H9 (cell line): Measurements from ENCODE around the gene DAND5. TPM values are rescaled to one million over a fixed set of nuclear protein-coding genes. Genes with fewer than 3 reads are reported as not detected.

Source experiments
- DNase-seq: peaks from one replicate; pipeline ENCODE4 v3.0.0-alpha.2; 2017
- H2AFZ ChIP-seq: one replicate; pipeline ENCODE4 v1.6.1; 2013; ENCODE audit warnings: mild to moderate bottlenecking, low read length, control low read depth, moderate library complexity
- H2AK5ac ChIP-seq: 2 replicates; pipeline ENCODE4 v1.6.1; 2013; ENCODE audit warnings: low read length, control low read depth, mixed read lengths; ENCODE audit not compliant: insufficient read length
- H2BK120ac ChIP-seq: one replicate; pipeline ENCODE4 v1.6.1; 2013; ENCODE audit warnings: low read depth, mild to moderate bottlenecking, low read length, control low read depth, inconsistent platforms; ENCODE audit not compliant: poor library complexity, severe bottlenecking
- H2BK12ac ChIP-seq: 2 replicates; pipeline ENCODE4 v1.6.1; 2013; ENCODE audit warnings: low read length, control low read depth, mixed read lengths, low read depth; ENCODE audit not compliant: insufficient read length
- H2BK15ac ChIP-seq: 2 replicates; pipeline ENCODE4 v1.6.1; 2013; ENCODE audit warnings: low read depth, low read length, control low read depth
- H2BK20ac ChIP-seq: one replicate; pipeline ENCODE4 v1.6.1; 2013; ENCODE audit warnings: low read depth, mild to moderate bottlenecking, low read length, control low read depth, inconsistent platforms; ENCODE audit not compliant: poor library complexity, severe bottlenecking
- H2BK5ac ChIP-seq: 2 replicates; pipeline ENCODE4 v1.6.1; 2013; ENCODE audit warnings: low read length, control low read depth, mixed read lengths; ENCODE audit not compliant: insufficient read length
- H3K14ac ChIP-seq: 2 replicates; pipeline ENCODE4 v1.6.1; 2013; ENCODE audit warnings: low read length, control low read depth; ENCODE audit not compliant: insufficient read depth
- H3K18ac ChIP-seq: 2 replicates; pipeline ENCODE4 v1.6.1; 2013; ENCODE audit warnings: low read depth, mild to moderate bottlenecking, mixed read lengths, low read length, control low read depth; ENCODE audit not compliant: insufficient read length
- H3K23ac ChIP-seq: 2 replicates; pipeline ENCODE4 v1.6.1; 2013; ENCODE audit warnings: low read length, control low read depth, mixed read lengths, low read depth; ENCODE audit not compliant: insufficient read length
- H3K23me2 ChIP-seq: 2 replicates; pipeline ENCODE4 v1.6.1; 2013; ENCODE audit warnings: low read depth, mild to moderate bottlenecking, mixed read lengths, low read length, control low read depth; ENCODE audit not compliant: insufficient read length, poor library complexity, severe bottlenecking
- H3K27ac ChIP-seq: 2 replicates; pipeline ENCODE4 v1.5.1; 2013; ENCODE audit warnings: low read length, control low read depth, mixed read lengths, low read depth; ENCODE audit not compliant: insufficient read length
- H3K27me3 ChIP-seq: 2 replicates; pipeline ENCODE4 v1.6.1; 2013; ENCODE audit warnings: low read length, control low read depth, inconsistent platforms; ENCODE audit not compliant: insufficient read depth
- H3K4ac ChIP-seq: 2 replicates; pipeline ENCODE4 v1.6.1; 2013; ENCODE audit warnings: low read depth, mild to moderate bottlenecking, control low read depth, inconsistent platforms, low read length, moderate library complexity
- H3K4me1 ChIP-seq: 2 replicates; pipeline ENCODE4 v1.6.1; 2013; ENCODE audit warnings: low read length, control low read depth, inconsistent platforms; ENCODE audit not compliant: insufficient read depth
- H3K4me2 ChIP-seq: 2 replicates; pipeline ENCODE4 v1.6.1; 2013; ENCODE audit warnings: low read length, control low read depth, mixed read lengths; ENCODE audit not compliant: insufficient read length, insufficient read depth
- H3K56ac ChIP-seq: 2 replicates; pipeline ENCODE4 v1.6.1; 2013; ENCODE audit warnings: low read depth, mild to moderate bottlenecking, mixed read lengths, low read length, control low read depth; ENCODE audit not compliant: insufficient read length
- H3K79me1 ChIP-seq: 2 replicates; pipeline ENCODE4 v1.6.1; 2013; ENCODE audit warnings: low read depth, mild to moderate bottlenecking, moderate library complexity, low read length, control low read depth, inconsistent platforms; ENCODE audit not compliant: insufficient read depth, poor library complexity, severe bottlenecking
- H3K79me2 ChIP-seq: 2 replicates; pipeline ENCODE4 v1.6.1; 2013; ENCODE audit warnings: low read length, control low read depth, inconsistent platforms; ENCODE audit not compliant: insufficient read depth
- H3K9ac ChIP-seq: 2 replicates; pipeline ENCODE4 v1.6.1; 2013; ENCODE audit warnings: low read length, control low read depth, mixed read lengths; ENCODE audit not compliant: insufficient read length; ENCODE audit errors: extremely low read depth
- H3K9me3 ChIP-seq: one replicate; pipeline ENCODE4 v1.6.1; 2013; ENCODE audit warnings: low read depth, low read length, inconsistent platforms; ENCODE audit not compliant: control insufficient read depth
- H3T11ph ChIP-seq: one replicate; pipeline ENCODE4 v1.6.1; 2013; ENCODE audit warnings: mild to moderate bottlenecking, low read length, control low read depth, inconsistent platforms
- H4K20me1 ChIP-seq: one replicate; pipeline ENCODE4 v1.6.1; 2013; ENCODE audit not compliant: control insufficient read depth, insufficient read length, insufficient read depth
- H4K5ac ChIP-seq: 2 replicates; pipeline ENCODE4 v1.6.1; 2013; ENCODE audit warnings: low read depth, mild to moderate bottlenecking, mixed read lengths, low read length, control low read depth; ENCODE audit not compliant: insufficient read length
- H4K8ac ChIP-seq: replicated peaks from 2 replicates; pipeline ENCODE4 v1.6.1; 2013; ENCODE audit warnings: low read length, control low read depth, mixed read lengths, low read depth; ENCODE audit not compliant: insufficient read length
- H4K91ac ChIP-seq: 2 replicates; pipeline ENCODE4 v1.6.1; 2013; ENCODE audit warnings: low read depth, mild to moderate bottlenecking, moderate library complexity, mixed read lengths, low read length, control low read depth; ENCODE audit not compliant: insufficient read length
- H3K27ac Mint-ChIP-seq, 3 experiments: 2 replicates in 2 of 3; 3 replicates in 1 of 3; pipeline ENCODE4 v1.8.0; 2020 to 2021; ENCODE audit warnings: mixed read lengths in 3 of 3, mild to moderate bottlenecking in 1 of 3, moderate library complexity in 1 of 3
- H3K27me3 Mint-ChIP-seq: 2 replicates; pipeline ENCODE4 v1.8.0; 2021; ENCODE audit warnings: low read depth, mild to moderate bottlenecking, moderate library complexity, mixed read lengths
- H3K36me3 Mint-ChIP-seq, 3 experiments: 2 replicates in 2 of 3; 3 replicates in 1 of 3; pipeline ENCODE4 v1.8.0; 2020 to 2021; ENCODE audit warnings: low read depth in 3 of 3, mixed read lengths in 3 of 3; ENCODE audit not compliant: insufficient read depth in 1 of 3
- H3K4me1 Mint-ChIP-seq, 2 experiments: 2 replicates each; pipeline ENCODE4 v1.8.0; 2020; ENCODE audit warnings: mixed read lengths in 2 of 2
- H3K4me3 Mint-ChIP-seq, 2 experiments: 2 replicates in 1 of 2; 3 replicates in 1 of 2; pipeline ENCODE4 v1.8.0; 2020 to 2021; ENCODE audit warnings: mild to moderate bottlenecking in 2 of 2, mixed read lengths in 2 of 2, moderate library complexity in 1 of 2
- H3K9me3 Mint-ChIP-seq, 2 experiments: 2 replicates in 1 of 2; 3 replicates in 1 of 2; pipeline ENCODE4 v1.8.0; 2020; ENCODE audit warnings: mild to moderate bottlenecking in 2 of 2, mixed read lengths in 2 of 2, moderate library complexity in 1 of 2
- CTCF ChIP-seq: fragments of 200-600 bp; sonication (generic); conservative IDR thresholded peaks from 3 replicates; pipeline ENCODE4 v1.8.0; 2021; ENCODE audit warnings: antibody characterized with exemption, mild to moderate bottlenecking
- WGBS: extraction: QIAGEN DNeasy Blood & Tissue Kit; methylation state at CpG from one replicate; pipeline ENCODE4 v1.1.7; 2013; ENCODE audit warnings: missing lambda C conversion rate, low lambda C conversion rate, mixed read lengths; ENCODE audit not compliant: insufficient read length; ENCODE audit errors: extremely low coverage; 5-methylcytosine and 5-hydroxymethylcytosine counted together
- total RNA-seq: library from RNA; stranded (reverse); gene quantifications from 2 replicates; pipeline ENCODE4 v1.2.1, GENCODE V29; 2021

Gene DAND5
- total RNA-seq, 1 experiment from 2014 or later = 0.11 TPM

GRCh38 chr19:12987190-12987589 lies 17.8 kb downstream of the DAND5 start:
- H2BK20ac ChIP-seq = no peak overlapping the region
- H3K4me1 ChIP-seq = no peaks in the 10 kb centered on the region
- no peak overlapping the region for H3K56ac ChIP-seq
- H3K27me3 Mint-ChIP-seq = peaks cover 18% of the 10 kb centered on the region
- no peak overlapping the region for H4K5ac ChIP-seq
- no peaks in the 10 kb centered on the region; a peak in 2 of 5 replicates for H3K9me3 Mint-ChIP-seq
- no peak overlapping the region for H3K27ac Mint-ChIP-seq
- no peak overlapping the region for H4K91ac ChIP-seq
- TF ChIP-seq CTCF = no peak
- H3K9me3 ChIP-seq = no peaks in the 10 kb centered on the region
- WGBS = no CpG with 5 or more reads among the region's 3 CpGs
- H2BK15ac ChIP-seq = no peak overlapping the region
- H3K27me3 ChIP-seq = peaks cover 10% of the 10 kb centered on the region; the same call in 1 of the 2 replicates
- no peaks in the 10 kb centered on the region for H3K36me3 Mint-ChIP-seq
- H3K79me2 ChIP-seq = no peaks in the 10 kb centered on the region
- no peak overlapping the region for H3K4me2 ChIP-seq
- H3K23ac ChIP-seq = no peak overlapping the region
- H3K14ac ChIP-seq = no peak overlapping the region
- H3K27ac ChIP-seq = no peak overlapping the region
- no peak overlapping the region for H2BK5ac ChIP-seq
- H3K4me3 Mint-ChIP-seq = no peak overlapping the region
- H2AFZ ChIP-seq = no peak overlapping the region
- no peak overlapping the region for H3T11ph ChIP-seq
- no peak overlapping the region for H3K18ac ChIP-seq
- no peak overlapping the region for H2BK120ac ChIP-seq
- peaks cover 8 to 12% of the 10 kb centered on the region in 2 experiments for H3K4me1 Mint-ChIP-seq
- no peak for DNase-seq
- no peaks in the 10 kb centered on the region for H3K23me2 ChIP-seq
- no peaks in the 10 kb centered on the region for H4K20me1 ChIP-seq
- H4K8ac ChIP-seq = no peak overlapping the region
- no peak overlapping the region for H3K9ac ChIP-seq
- H2AK5ac ChIP-seq = no peak overlapping the region
- no peaks in the 10 kb centered on the region for H3K79me1 ChIP-seq
- H3K4ac ChIP-seq = no peak overlapping the region
- no peak overlapping the region for H2BK12ac ChIP-seq
